ENCODE results near the gene CHMP5. TPM values are rescaled to one million over a fixed set of nuclear protein-coding genes. Genes with fewer than 3 reads are reported as not detected.

CHMP5 gene
- total RNA-seq, 1 donor from 2014 or later: 108 TPM

DNA sequence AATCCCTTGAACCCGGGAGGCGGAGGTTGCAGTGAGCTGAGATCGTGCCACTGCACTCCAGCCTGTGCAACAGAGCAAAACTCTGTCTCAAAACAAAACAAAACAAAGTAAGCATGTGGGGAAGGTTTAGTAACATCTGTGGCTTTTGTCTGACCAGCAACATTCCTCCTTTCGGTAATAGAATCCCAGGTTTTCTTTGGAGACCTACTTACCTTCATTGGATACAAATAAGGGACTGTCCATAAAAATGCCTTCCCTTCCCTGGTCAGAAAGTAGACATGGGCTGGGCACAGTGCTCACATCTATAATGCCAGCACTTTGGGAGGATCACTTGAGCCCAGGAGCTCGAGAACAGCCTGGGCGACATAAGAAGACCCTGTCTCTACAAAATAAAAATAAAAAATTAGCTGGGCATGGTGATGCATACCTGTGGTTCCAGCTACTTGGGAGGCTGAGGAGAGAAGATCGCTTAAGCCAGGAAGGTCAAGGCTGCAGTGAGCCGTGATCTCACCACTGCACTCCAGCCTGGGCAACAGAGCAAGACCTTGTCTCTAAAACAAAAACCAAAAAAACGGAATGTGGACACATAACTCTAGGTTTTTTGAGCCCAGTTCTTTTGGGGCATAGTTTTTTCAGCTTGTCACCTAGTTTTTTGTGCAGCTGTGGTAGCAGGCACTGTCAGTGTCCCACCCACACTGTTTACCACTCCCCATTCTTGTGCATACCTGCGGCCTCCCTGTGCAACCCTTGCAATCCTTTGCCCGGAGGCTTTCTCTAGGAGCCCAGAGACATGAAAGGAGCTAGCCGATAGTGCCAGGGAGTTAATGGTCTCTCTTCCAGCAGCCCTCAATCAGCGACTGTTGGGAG is 33.9 kb upstream of the CHMP5 start:
- Histone ChIP-seq H4K20me1 (ENCODE audit: insufficient read depth, low read length) (no peaks in the 10 kb centered on the region), H3K27ac (ENCODE audit: low read depth, low read length) (no peak overlapping the region), H3K36me3 (ENCODE audit: insufficient read depth, low read length) (no peaks in the 10 kb centered on the region), H3K9me3 (ENCODE audit: insufficient read depth, low read depth, low read length) (no peaks in the 10 kb centered on the region), H3K79me2 (ENCODE audit: insufficient read depth, low read length) (no peaks in the 10 kb centered on the region), H3K4me3 (ENCODE audit: insufficient read depth, low read depth, low read length) (no peak overlapping the region), H3K9ac (ENCODE audit: low read length) (no peak overlapping the region), H3K4me1 (ENCODE audit: insufficient read depth, low read length) (peaks cover 14% of the 10 kb centered on the region), H2AFZ (ENCODE audit: low read depth, low read length) (no peak overlapping the region), H3K27me3 (ENCODE audit: insufficient read depth, low read length) (peaks cover 2% of the 10 kb centered on the region), H3K4me2 (ENCODE audit: low read length) (no peak overlapping the region)
- TF ChIP-seq, protein P1, sequence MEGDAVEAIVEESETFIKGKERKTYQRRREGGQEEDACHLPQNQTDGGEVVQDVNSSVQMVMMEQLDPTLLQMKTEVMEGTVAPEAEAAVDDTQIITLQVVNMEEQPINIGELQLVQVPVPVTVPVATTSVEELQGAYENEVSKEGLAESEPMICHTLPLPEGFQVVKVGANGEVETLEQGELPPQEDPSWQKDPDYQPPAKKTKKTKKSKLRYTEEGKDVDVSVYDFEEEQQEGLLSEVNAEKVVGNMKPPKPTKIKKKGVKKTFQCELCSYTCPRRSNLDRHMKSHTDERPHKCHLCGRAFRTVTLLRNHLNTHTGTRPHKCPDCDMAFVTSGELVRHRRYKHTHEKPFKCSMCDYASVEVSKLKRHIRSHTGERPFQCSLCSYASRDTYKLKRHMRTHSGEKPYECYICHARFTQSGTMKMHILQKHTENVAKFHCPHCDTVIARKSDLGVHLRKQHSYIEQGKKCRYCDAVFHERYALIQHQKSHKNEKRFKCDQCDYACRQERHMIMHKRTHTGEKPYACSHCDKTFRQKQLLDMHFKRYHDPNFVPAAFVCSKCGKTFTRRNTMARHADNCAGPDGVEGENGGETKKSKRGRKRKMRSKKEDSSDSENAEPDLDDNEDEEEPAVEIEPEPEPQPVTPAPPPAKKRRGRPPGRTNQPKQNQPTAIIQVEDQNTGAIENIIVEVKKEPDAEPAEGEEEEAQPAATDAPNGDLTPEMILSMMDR (IDR thresholded peaks at IDR 0.05; ENCODE audit: insufficient read depth, low read depth, low read length): no peak
- TF ChIP-seq EZH2 (IDR thresholded peaks at IDR 0.05; ENCODE audit: insufficient read depth, low read length): no peak
- H3K36me3 Mint-ChIP-seq (ENCODE audit: low read depth, unreplicated experiment): no peaks in the 10 kb centered on the region
- no peak overlapping the region for H3K4me3 Mint-ChIP-seq (ENCODE audit: unreplicated experiment)
- peaks cover 5% of the 10 kb centered on the region for H3K4me1 Mint-ChIP-seq (ENCODE audit: low read depth, unreplicated experiment)
- DNase-seq (ENCODE audit: low read depth) (no peak), FAIRE-seq (no peak)
- peaks cover 44% of the 10 kb centered on the region for H3K27me3 Mint-ChIP-seq (ENCODE audit: low read depth, unreplicated experiment)
- peaks cover 6% of the 10 kb centered on the region for H3K9me3 Mint-ChIP-seq (ENCODE audit: unreplicated experiment)
- H3K27ac Mint-ChIP-seq (ENCODE audit: unreplicated experiment): peak overlapping the region; percentile 7

DNA sequence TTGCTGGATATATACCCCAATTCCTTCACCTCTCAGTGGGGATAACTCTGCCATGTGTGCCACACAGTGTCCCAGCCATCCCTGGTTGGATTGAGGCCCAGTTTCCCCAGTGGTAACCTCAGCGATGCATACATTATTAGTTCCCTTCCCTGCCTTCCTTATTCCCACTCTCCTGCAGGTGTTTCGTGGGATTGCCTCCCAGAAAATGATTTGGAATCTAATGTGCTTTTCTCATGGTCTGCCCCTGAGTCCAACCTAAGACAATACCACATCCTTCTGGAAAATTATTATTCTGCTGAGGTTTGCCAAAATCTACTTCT is 33.3 kb upstream of the CHMP5 start:
- Histone ChIP-seq H3K27ac (ENCODE audit: low read depth, low read length) (no peak overlapping the region), H3K4me3 (ENCODE audit: insufficient read depth, low read depth, low read length) (no peak overlapping the region), H3K79me2 (ENCODE audit: insufficient read depth, low read length) (no peaks in the 10 kb centered on the region), H3K9ac (ENCODE audit: low read length) (no peak overlapping the region), H3K27me3 (ENCODE audit: insufficient read depth, low read length) (peaks cover 2% of the 10 kb centered on the region), H3K4me1 (ENCODE audit: insufficient read depth, low read length) (peaks cover 14% of the 10 kb centered on the region), H4K20me1 (ENCODE audit: insufficient read depth, low read length) (no peaks in the 10 kb centered on the region), H3K4me2 (ENCODE audit: low read length) (no peak overlapping the region), H3K36me3 (ENCODE audit: insufficient read depth, low read length) (no peaks in the 10 kb centered on the region), H2AFZ (ENCODE audit: low read depth, low read length) (no peak overlapping the region), H3K9me3 (ENCODE audit: insufficient read depth, low read depth, low read length) (no peaks in the 10 kb centered on the region)
- H3K9me3 Mint-ChIP-seq (ENCODE audit: unreplicated experiment): peaks cover 6% of the 10 kb centered on the region
- TF ChIP-seq EZH2 (IDR thresholded peaks at IDR 0.05; ENCODE audit: insufficient read depth, low read length): no peak
- TF ChIP-seq, protein P1 (IDR thresholded peaks at IDR 0.05; ENCODE audit: insufficient read depth, low read depth, low read length): no peak
- no peak overlapping the region for H3K4me3 Mint-ChIP-seq (ENCODE audit: unreplicated experiment)
- peaks cover 50% of the 10 kb centered on the region for H3K27me3 Mint-ChIP-seq (ENCODE audit: low read depth, unreplicated experiment)
- H3K36me3 Mint-ChIP-seq (ENCODE audit: low read depth, unreplicated experiment): no peaks in the 10 kb centered on the region
- no peak for FAIRE-seq
- H3K27ac Mint-ChIP-seq (ENCODE audit: unreplicated experiment): peak overlapping the region; percentile 26
- no peak for DNase-seq (ENCODE audit: low read depth)
- H3K4me1 Mint-ChIP-seq (ENCODE audit: low read depth, unreplicated experiment): peaks cover 5% of the 10 kb centered on the region

DNA sequence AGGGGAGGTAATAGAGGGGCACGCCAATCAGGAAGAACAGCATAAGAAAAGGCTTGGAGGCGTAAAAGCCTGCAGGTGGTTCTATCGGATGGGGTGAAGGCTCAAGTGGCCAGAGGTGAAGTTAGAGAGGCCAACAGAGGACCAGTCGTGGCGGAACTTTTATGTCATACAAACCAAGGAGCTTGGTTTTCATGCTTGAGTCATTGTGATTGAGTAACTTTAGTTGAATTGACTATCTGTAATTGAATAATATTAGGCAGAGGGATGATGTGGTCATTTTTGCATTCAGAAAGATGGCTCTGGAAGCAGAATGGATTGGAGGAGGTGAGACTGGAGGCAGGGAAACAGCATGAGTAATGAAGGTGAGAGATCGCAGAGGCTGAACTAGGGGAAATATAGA is 32.0 kb upstream of the CHMP5 start:
- H3K27ac Mint-ChIP-seq (ENCODE audit: unreplicated experiment): no peak overlapping the region

More for the DNA sequence above, 32.0 kb upstream of the CHMP5 start:
- Mint-ChIP-seq H3K36me3 (ENCODE audit: low read depth, unreplicated experiment) (no peaks in the 10 kb centered on the region), H3K4me3 (ENCODE audit: unreplicated experiment) (no peak overlapping the region), H3K4me1 (ENCODE audit: low read depth, unreplicated experiment) (peaks cover 5% of the 10 kb centered on the region), H3K27me3 (ENCODE audit: low read depth, unreplicated experiment) (peaks cover 57% of the 10 kb centered on the region), H3K9me3 (ENCODE audit: unreplicated experiment) (peaks cover 6% of the 10 kb centered on the region)
- peaks cover 4% of the 10 kb centered on the region for H3K27me3 ChIP-seq (ENCODE audit: insufficient read depth, low read length)
- TF ChIP-seq, protein P1 (IDR thresholded peaks at IDR 0.05; ENCODE audit: insufficient read depth, low read depth, low read length): no peak
- TF ChIP-seq EZH2 (IDR thresholded peaks at IDR 0.05; ENCODE audit: insufficient read depth, low read length): no peak
- no peak overlapping the region for H3K9ac ChIP-seq (ENCODE audit: low read length)
- H3K4me1 ChIP-seq (ENCODE audit: insufficient read depth, low read length): peaks cover 14% of the 10 kb centered on the region
- H3K4me2 ChIP-seq (ENCODE audit: low read length): no peak overlapping the region
- FAIRE-seq: no peak
- H3K27ac ChIP-seq (ENCODE audit: low read depth, low read length): no peak overlapping the region
- no peaks in the 10 kb centered on the region for H3K36me3 ChIP-seq (ENCODE audit: insufficient read depth, low read length)
- H3K4me3 ChIP-seq (ENCODE audit: insufficient read depth, low read depth, low read length): no peak overlapping the region
- DNase-seq (ENCODE audit: low read depth): no peak
- H3K79me2 ChIP-seq (ENCODE audit: insufficient read depth, low read length): no peaks in the 10 kb centered on the region
- no peaks in the 10 kb centered on the region for H3K9me3 ChIP-seq (ENCODE audit: insufficient read depth, low read depth, low read length)
- no peak overlapping the region for H2AFZ ChIP-seq (ENCODE audit: low read depth, low read length)
- no peaks in the 10 kb centered on the region for H4K20me1 ChIP-seq (ENCODE audit: insufficient read depth, low read length)

All from astrocyte (in vitro differentiated cells and primary cell).